SK-N-SH (cell line): ENCODE data around the gene AUH. TPM values are rescaled to one million over a fixed set of nuclear protein-coding genes. Genes with fewer than 3 reads are reported as not detected.

Experiments used
- CTCF ChIA-PET: fragments of 300-600, 350-600 bp; formaldehyde crosslinking; extraction: SDS; loops from one replicate; lab custom pipeline; 2021; lab: Yijun Ruan, JAX
- POLR2A ChIA-PET: fragments of 350-600 bp; sonication (Branson Sonifier 250); formaldehyde crosslinking; extraction: SDS; loops from one replicate; lab custom pipeline; 2020; ENCODE audit warnings: antibody characterized with exemption, inconsistent platforms; lab: Yijun Ruan, JAX
- DNase-seq: peaks from one replicate; pipeline ENCODE4 v3.0.0; 2012
- H2AFZ ChIP-seq: fragments of 200-600 bp; sonication (generic); 2 replicates; pipeline ENCODE4 v1.8.1; 2016; ENCODE audit warnings: antibody characterized with exemption, mild to moderate bottlenecking, low read depth
- H3F3A ChIP-seq: fragments of 200-600 bp; sonication (generic); replicated peaks from 2 replicates; pipeline ENCODE3; 2016; ENCODE audit warnings: antibody characterized with exemption, mild to moderate bottlenecking; ENCODE audit not compliant: insufficient read depth
- H3K27ac ChIP-seq, 2 experiments: fragments of 200-500 bp in 1 of 2; fragments of 200-600 bp in 1 of 2; sonication (Bioruptor generic) in 1 of 2; sonication (generic), shearing (Covaris generic) in 1 of 2; 2 replicates each; pipeline versions ENCODE4 v1.5.1 to v1.6.1; 2014 to 2016; ENCODE audit warnings: low read depth in 2 of 2, inconsistent platforms in 1 of 2, low read length in 1 of 2, mild to moderate bottlenecking in 1 of 2, mixed read lengths in 1 of 2
- H3K27me3 ChIP-seq: fragments of 200-600 bp; sonication (generic), shearing (Covaris generic); 2 replicates; pipeline ENCODE4 v1.6.1; 2016; ENCODE audit warnings: mixed run types; ENCODE audit not compliant: insufficient read depth
- H3K36me3 ChIP-seq, 2 experiments: fragments of 200-500 bp in 1 of 2; fragments of 200-600 bp in 1 of 2; sonication (Bioruptor generic) in 1 of 2; sonication (generic) in 1 of 2; replicated peaks in 1 of 2; 2 replicates each; pipeline versions ENCODE3 to v1.5.1; 2014 to 2016; ENCODE audit warnings: low read length in 1 of 2, mild to moderate bottlenecking in 1 of 2; ENCODE audit not compliant: insufficient read depth in 2 of 2, control insufficient read depth in 1 of 2
- H3K4me1 ChIP-seq, 2 experiments: fragments of 200-500 bp in 1 of 2; fragments of 200-600 bp in 1 of 2; sonication (Bioruptor generic) in 1 of 2; sonication (generic), shearing (Covaris generic) in 1 of 2; 2 replicates each; pipeline versions ENCODE4 v1.5.1 to v1.6.1; 2014 to 2016; ENCODE audit warnings: low read depth in 1 of 2, low read length in 1 of 2, mixed run types in 1 of 2; ENCODE audit not compliant: insufficient read depth in 2 of 2, control insufficient read depth in 1 of 2
- H3K4me2 ChIP-seq: fragments of 200-600 bp; sonication (generic), shearing (Covaris generic); 2 replicates; pipeline ENCODE4 v1.6.1; 2017; ENCODE audit warnings: mixed run types
- H3K4me3 ChIP-seq, 2 experiments: fragments of 200-500 bp in 1 of 2; fragments of 200-600 bp in 1 of 2; sonication (Bioruptor generic) in 1 of 2; sonication (generic), shearing (Covaris generic) in 1 of 2; 2 replicates each; pipeline versions ENCODE4 v1.5.1 to v1.8.1; 2014 to 2016; ENCODE audit warnings: low read depth in 2 of 2, inconsistent platforms in 1 of 2, low read length in 1 of 2, mild to moderate bottlenecking in 1 of 2, mixed read lengths in 1 of 2, moderate library complexity in 1 of 2
- H3K79me2 ChIP-seq: fragments of 200-600 bp; sonication (generic); 2 replicates; pipeline ENCODE4 v1.8.1; 2017; ENCODE audit warnings: mild to moderate bottlenecking; ENCODE audit not compliant: insufficient read depth
- H3K9ac ChIP-seq: fragments of 200-600 bp; sonication (generic); 2 replicates; pipeline ENCODE4 v1.6.1; 2017; ENCODE audit warnings: mixed run types
- H3K9me2 ChIP-seq: fragments of 200-600 bp; sonication (generic); 2 replicates; pipeline ENCODE4 v1.6.1; 2017; ENCODE audit warnings: mixed run types
- H3K9me3 ChIP-seq: fragments of 200-600 bp; sonication (generic); 2 replicates; pipeline ENCODE4 v1.6.1; 2017; ENCODE audit warnings: mixed run types, mild to moderate bottlenecking, moderate library complexity
- H4K20me1 ChIP-seq: fragments of 200-600 bp; sonication (generic); 2 replicates; pipeline ENCODE4 v1.6.1; 2017; ENCODE audit warnings: mild to moderate bottlenecking, mixed run types; ENCODE audit not compliant: insufficient read depth
- CHD2 ChIP-seq: fragments of 150-350 bp; IDR thresholded peaks from 2 replicates; pipeline ENCODE4 v1.6.1; 2018; ENCODE audit warnings: low read length; ENCODE audit not compliant: partially characterized antibody
- ELF1 ChIP-seq: IDR thresholded peaks from 2 replicates; pipeline ENCODE4 v1.4.0; 2012
- EP300 ChIP-seq, 2 experiments: IDR thresholded peaks; 2 replicates each; pipeline versions ENCODE4 v1.4.0 to v1.6.1; 2012; ENCODE audit warnings: borderline replicate concordance in 1 of 2, low read depth in 1 of 2, low read length in 1 of 2
- FOSL2 ChIP-seq: IDR thresholded peaks from 2 replicates; pipeline ENCODE4 v1.4.0; 2012; ENCODE audit warnings: low read depth, mild to moderate bottlenecking, moderate library complexity, borderline replicate concordance
- FOXM1 ChIP-seq: IDR thresholded peaks from 2 replicates; pipeline ENCODE4 v1.4.0; 2012; ENCODE audit warnings: low read depth, mild to moderate bottlenecking
- GATA2 ChIP-seq: sonication (generic); formaldehyde crosslinking; IDR thresholded peaks from 2 replicates; pipeline ENCODE4 v1.5.0; 2020; ENCODE audit warnings: mild to moderate bottlenecking, missing genetic modification reagents
- JUND ChIP-seq: IDR thresholded peaks from 2 replicates; pipeline ENCODE4 v1.4.0; 2012
- MXI1 ChIP-seq: IDR thresholded peaks from 2 replicates; pipeline ENCODE4 v1.6.1; 2012; ENCODE audit warnings: mild to moderate bottlenecking, low read depth, low read length, improper control_type of control experiment
- NFIC ChIP-seq: IDR thresholded peaks from 2 replicates; pipeline ENCODE4 v1.4.0; 2012; ENCODE audit warnings: borderline replicate concordance
- RCOR1 ChIP-seq: fragments of 150-350 bp; IDR thresholded peaks from 2 replicates; pipeline ENCODE4 v1.6.1; 2017; ENCODE audit warnings: antibody characterized with exemption, low read length
- REST ChIP-seq: IDR thresholded peaks from 2 replicates; pipeline ENCODE4 v1.6.1; 2012; ENCODE audit warnings: mild to moderate bottlenecking, low read depth, low read length, moderate library complexity
- RFX5 ChIP-seq: IDR thresholded peaks from 2 replicates; pipeline ENCODE4 v1.6.1; 2012; ENCODE audit warnings: mild to moderate bottlenecking, improper control_type of control experiment, low read length
- SIN3A ChIP-seq: IDR thresholded peaks from 2 replicates; pipeline ENCODE4 v1.6.1; 2012; ENCODE audit warnings: low read depth, mild to moderate bottlenecking, low read length, moderate library complexity, borderline replicate concordance
- TCF12 ChIP-seq: IDR thresholded peaks from 2 replicates; pipeline ENCODE4 v1.4.0; 2012
- TEAD4 ChIP-seq: IDR thresholded peaks from 2 replicates; pipeline ENCODE4 v1.4.0; 2012; ENCODE audit warnings: mild to moderate bottlenecking, borderline replicate concordance; ENCODE audit not compliant: insufficient read depth
- USF1 ChIP-seq: IDR thresholded peaks from 2 replicates; pipeline ENCODE4 v1.4.0; 2012; ENCODE audit warnings: low read depth, borderline replicate concordance
- WGBS: methylation state at CpG from one replicate; pipeline ENCODE4 v1.1.6; 2017; ENCODE audit warnings: low lambda C conversion rate; 5-methylcytosine and 5-hydroxymethylcytosine counted together
- polyA plus RNA-seq, 3 experiments: library from polyadenylated mRNA; depleted of rRNA; stranded (reverse); fragments of >200 nt; gene quantifications; 2 replicates each; pipeline ENCODE4 v1.2.3, GENCODE V29; 2012
- TF ChIP-seq, protein P1 (sequence below): IDR thresholded peaks from 2 replicates; pipeline ENCODE4 v1.4.0; 2012; ENCODE audit warnings: low read depth
- TF ChIP-seq, protein P2 (sequence below): fragments of 150-350 bp; IDR thresholded peaks from 2 replicates; pipeline ENCODE4 v1.6.1; 2016; ENCODE audit warnings: mild to moderate bottlenecking, low read depth, low read length

Gene AUH
- polyA plus RNA-seq, 1 of the 3 experiments (the other 2 are of a cell fraction), result 7.6 TPM

DNA sequence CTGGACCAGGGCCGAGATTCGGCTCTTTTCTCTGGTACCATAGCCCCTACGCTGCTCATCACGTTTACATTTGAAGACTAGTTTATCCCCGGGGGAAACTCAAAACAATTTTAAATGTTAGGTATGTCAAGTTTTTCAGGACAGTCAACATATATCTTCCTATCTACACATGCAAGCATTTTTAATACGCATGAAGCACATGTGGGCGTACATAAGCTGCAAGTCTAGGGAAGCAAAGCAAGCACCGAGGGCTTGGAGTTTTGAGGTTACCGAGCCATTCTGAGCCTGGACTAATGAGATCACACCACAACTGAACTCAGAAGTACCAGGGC lies 154.4 kb downstream of the AUH start:
- Histone ChIP-seq H3K4me3 (no peak overlapping the region), H3K27ac (no peak overlapping the region), H3K27me3 (no peaks in the 10 kb centered on the region), H3K9me2 (no peaks in the 10 kb centered on the region), H3K4me1 (peaks cover 0 to 5% of the 10 kb centered on the region in 2 experiments; a peak in 1 of 4 replicates), H3K36me3 (no peaks in the 10 kb centered on the region), H3K9me3 (peaks cover 9% of the 10 kb centered on the region; the same call in 1 of the 2 replicates), H3K9ac (no peak overlapping the region), H4K20me1 (no peaks in the 10 kb centered on the region), H3K4me2 (no peak overlapping the region), H3F3A (no peaks in the 10 kb centered on the region), H2AFZ (no peak overlapping the region), H3K79me2 (no peaks in the 10 kb centered on the region)
- WGBS, result 90% methylated on average over 9 of the region's 9 CpGs
- ChIA-PET POLR2A (no interaction called here), CTCF (no interaction called here)
- no peak for DNase-seq
- TF ChIP-seq RFX5 (no peak), TCF12 (no peak)

DNA sequence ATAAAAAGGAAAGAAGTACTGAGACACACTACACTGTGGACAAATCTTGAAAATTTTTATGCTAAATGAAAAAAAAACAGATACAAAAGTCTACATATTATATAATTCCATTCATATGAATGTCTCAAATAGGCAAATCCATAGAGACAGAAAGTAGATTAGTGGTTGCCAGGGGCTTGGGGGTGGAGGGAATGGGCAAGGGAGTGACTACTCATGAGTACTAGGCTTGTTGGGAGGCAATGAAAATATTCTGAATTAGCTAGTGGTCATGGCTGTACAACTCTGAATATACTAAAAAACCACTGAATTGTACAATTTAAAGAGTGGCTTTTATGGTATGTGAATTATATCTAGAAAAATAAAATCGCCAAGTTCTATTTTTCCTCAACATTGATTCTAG lies 154.9 kb downstream of the AUH start:
- Histone ChIP-seq H3K79me2 (no peaks in the 10 kb centered on the region), H3F3A (no peaks in the 10 kb centered on the region), H3K4me1 (peaks cover 0 to 5% of the 10 kb centered on the region in 2 experiments; a peak in 1 of 4 replicates), H3K9me3 (peaks cover 15% of the 10 kb centered on the region; the same call in 1 of the 2 replicates), H3K27me3 (no peaks in the 10 kb centered on the region), H3K36me3 (no peaks in the 10 kb centered on the region), H3K9me2 (no peaks in the 10 kb centered on the region), H3K4me2 (no peak overlapping the region), H2AFZ (no peak overlapping the region), H3K4me3 (no peak overlapping the region), H4K20me1 (no peaks in the 10 kb centered on the region), H3K9ac (no peak overlapping the region), H3K27ac (no peak overlapping the region)
- ChIA-PET CTCF (no interaction called here), POLR2A (no interaction called here)
- no peak for DNase-seq
- WGBS, result 89% methylated on average over 1 of the region's 1 CpG
- TF ChIP-seq FOSL2 (no peak), TEAD4 (no peak), NFIC (no peak), EP300 (IDR thresholded peaks at IDR 0.05; ENCODE audit: borderline replicate concordance in 1 of 2, low read depth in 1 of 2, low read length in 1 of 2) (no peak), FOXM1 (no peak)
- TF ChIP-seq, protein P1, sequence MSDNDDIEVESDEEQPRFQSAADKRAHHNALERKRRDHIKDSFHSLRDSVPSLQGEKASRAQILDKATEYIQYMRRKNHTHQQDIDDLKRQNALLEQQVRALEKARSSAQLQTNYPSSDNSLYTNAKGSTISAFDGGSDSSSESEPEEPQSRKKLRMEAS, result no peak
- TF ChIP-seq, protein P2, sequence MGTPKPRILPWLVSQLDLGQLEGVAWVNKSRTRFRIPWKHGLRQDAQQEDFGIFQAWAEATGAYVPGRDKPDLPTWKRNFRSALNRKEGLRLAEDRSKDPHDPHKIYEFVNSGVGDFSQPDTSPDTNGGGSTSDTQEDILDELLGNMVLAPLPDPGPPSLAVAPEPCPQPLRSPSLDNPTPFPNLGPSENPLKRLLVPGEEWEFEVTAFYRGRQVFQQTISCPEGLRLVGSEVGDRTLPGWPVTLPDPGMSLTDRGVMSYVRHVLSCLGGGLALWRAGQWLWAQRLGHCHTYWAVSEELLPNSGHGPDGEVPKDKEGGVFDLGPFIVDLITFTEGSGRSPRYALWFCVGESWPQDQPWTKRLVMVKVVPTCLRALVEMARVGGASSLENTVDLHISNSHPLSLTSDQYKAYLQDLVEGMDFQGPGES, result no peak

GRCh38 chr9:91202736-91203283 lies 158.9 kb downstream of the AUH start:
- H3K27me3 ChIP-seq, result no peaks in the 10 kb centered on the region
- no peaks in the 10 kb centered on the region for H3K79me2 ChIP-seq
- H3K4me2 ChIP-seq, result no peak overlapping the region
- H3K36me3 ChIP-seq, result no peaks in the 10 kb centered on the region
- ChIA-PET POLR2A (no interaction called here), CTCF (no interaction called here)
- H3K27ac ChIP-seq, result no peak overlapping the region
- H3K9me2 ChIP-seq, result no peaks in the 10 kb centered on the region
- DNase-seq, result no peak
- H3K4me1 ChIP-seq, result peaks cover 0 to under 1% of the 10 kb centered on the region in 2 experiments; a peak in 1 of 4 replicates
- H3K9me3 ChIP-seq, result peaks cover 17% of the 10 kb centered on the region; the same call in 1 of the 2 replicates
- no peaks in the 10 kb centered on the region for H4K20me1 ChIP-seq
- H3F3A ChIP-seq, result no peaks in the 10 kb centered on the region
- no peak overlapping the region for H3K4me3 ChIP-seq
- H2AFZ ChIP-seq, result no peak overlapping the region
- no peak overlapping the region for H3K9ac ChIP-seq
- TF ChIP-seq TEAD4, result no peak
- TF ChIP-seq SIN3A, result no peak
- TF ChIP-seq NFIC, result no peak
- no peak for TF ChIP-seq RCOR1
- TF ChIP-seq TCF12, result no peak
- no peak for TF ChIP-seq GATA2
- no peak for TF ChIP-seq REST
- TF ChIP-seq USF1, result no peak
- no peak for TF ChIP-seq MXI1
- TF ChIP-seq ELF1, result no peak
- no peak for TF ChIP-seq RFX5
- TF ChIP-seq JUND, result no peak
- no peak for TF ChIP-seq CHD2
- no peak for TF ChIP-seq FOSL2
